Measurements from ENCODE around the gene CSRNP2.
"Not testable (repeated sequence)": the region's sequence is repeated elsewhere in the genome, so short reads cannot be mapped to it uniquely, and the experiment has no call there.

CSRNP2 gene

GRCh38 chr12:51083126-51083833, at the start of gene CSRNP2:
Gene CSRNP2, minus strand, starts transcription at chr12:51083596. Its CDS starts 7,035 bp downstream, at chr12:51076561.
- peak; percentile 100 for DNase-seq (ENCODE audit: low spot score)

GRCh38 chr12:51132693-51133092, 49.3 kb upstream of the CSRNP2 start:
- no peak for DNase-seq (ENCODE audit: low spot score)

DNA sequence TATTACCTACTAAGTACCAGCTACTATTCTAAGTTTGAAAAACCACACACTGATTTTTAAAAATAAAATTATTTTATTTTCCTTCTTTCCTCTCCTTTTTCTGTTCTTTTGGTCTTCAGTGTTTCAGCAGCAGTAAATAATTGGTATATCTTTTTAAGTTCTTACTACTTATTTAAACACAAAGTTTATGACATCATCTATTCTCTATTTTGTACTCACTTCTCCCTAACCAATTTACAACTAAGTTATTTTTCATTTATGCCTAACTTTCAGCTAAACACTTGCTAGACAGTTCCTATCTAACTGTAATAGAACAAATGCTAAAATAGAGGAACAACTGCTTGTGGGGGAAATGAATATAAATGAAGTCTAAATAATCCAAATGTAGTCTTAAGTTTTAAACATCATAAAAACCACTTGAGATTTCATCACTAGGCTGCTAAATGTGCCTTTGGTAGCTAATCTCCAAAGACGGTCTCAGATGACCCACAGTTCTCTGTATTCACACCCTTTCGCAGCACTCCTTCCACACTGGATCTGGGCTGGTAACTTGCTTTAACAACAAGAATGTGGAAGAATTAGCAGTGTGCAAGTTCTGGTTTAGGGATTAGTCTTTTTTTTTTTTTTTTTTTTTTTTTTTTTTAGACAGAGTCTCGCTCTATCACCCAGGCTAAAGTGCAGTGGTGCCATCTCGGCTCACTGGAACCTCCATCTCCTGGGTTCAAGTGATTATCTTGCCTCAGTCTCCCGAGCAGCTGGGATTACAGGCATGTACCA, 48.5 kb upstream of the CSRNP2 start:
- no peak for DNase-seq (ENCODE audit: low spot score)

- DNase-seq (ENCODE audit: low spot score): no peak
Measured at GRCh38 chr12:51128919-51129318, 45.5 kb upstream of the CSRNP2 start.

DNA sequence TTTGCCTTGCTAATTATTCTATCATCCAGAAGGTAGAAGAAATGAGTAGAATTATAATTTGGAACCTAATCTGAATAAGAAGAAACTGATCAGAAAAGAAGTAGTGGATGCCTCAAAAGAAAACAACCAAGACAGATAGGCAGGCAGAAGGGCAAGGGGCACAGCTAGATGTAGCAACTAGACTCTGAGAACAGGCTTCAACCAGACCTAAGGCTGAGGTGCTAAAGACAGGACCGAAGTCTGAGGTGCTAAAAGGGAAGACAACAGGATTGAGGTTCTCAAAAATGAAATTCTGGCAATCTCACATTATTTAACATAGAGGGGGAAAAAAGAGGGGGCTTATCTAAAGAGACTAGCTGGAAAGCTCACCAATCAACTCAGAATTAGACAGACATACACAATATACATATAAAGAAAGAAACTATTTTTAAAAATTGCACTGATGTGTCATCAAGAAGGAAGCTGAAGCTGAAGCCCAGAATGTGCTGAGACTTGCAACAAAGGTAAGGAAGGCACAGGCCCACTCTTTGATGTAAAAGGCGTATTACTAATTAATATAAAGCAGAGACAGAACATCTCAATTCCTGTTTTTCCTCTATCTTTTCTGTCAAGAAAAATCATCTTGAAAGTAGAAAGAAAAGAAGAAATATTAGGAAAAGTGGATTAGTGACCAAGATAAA, 43.8 kb upstream of the CSRNP2 start:
- no peak for DNase-seq (ENCODE audit: low spot score)

- no peak for DNase-seq (ENCODE audit: low spot score)
Measured at GRCh38 chr12:51126297-51126696, 42.9 kb upstream of the CSRNP2 start.

GRCh38 chr12:51124504-51124903, 41.1 kb upstream of the CSRNP2 start:
- DNase-seq (ENCODE audit: low spot score): no peak

DNA sequence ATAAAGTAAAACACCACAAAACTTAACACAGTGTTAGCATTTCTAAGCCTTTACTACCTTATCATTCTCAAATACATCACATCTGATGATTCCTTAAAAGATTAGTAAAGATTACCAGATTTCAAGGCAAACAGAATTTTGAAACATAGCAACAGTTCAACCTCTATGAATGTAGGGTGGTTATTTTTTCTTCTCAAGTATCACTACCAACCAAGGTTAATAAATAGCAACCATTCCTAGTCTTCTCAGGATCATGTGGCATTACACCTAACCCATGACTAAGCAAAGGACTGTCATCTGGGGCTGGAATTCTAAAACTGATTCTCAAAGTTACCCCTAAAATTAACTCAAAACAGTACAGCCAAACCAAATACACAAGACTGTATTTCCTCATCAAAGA, 39.4 kb upstream of the CSRNP2 start:
- no peak for DNase-seq (ENCODE audit: low spot score)

DNA sequence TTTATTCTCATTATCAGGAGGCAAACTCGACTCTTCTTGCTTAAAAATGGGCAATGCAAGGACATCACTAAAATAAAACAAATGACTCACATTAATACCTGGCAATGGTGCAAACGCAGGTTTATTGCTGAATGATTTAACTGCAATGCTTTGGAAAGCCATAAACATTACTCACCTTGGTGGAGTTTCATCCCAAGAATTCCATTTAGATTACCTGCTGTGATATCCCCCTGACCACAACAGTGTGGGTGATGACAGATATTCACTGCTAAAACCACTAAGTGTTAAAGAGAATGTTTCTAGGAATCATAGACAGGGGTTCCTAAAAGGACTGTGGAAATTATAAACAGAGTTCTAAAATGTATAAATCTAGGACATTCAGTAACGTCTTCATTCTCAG, 35.3 kb upstream of the CSRNP2 start:
- no peak for DNase-seq (ENCODE audit: low spot score)

DNA sequence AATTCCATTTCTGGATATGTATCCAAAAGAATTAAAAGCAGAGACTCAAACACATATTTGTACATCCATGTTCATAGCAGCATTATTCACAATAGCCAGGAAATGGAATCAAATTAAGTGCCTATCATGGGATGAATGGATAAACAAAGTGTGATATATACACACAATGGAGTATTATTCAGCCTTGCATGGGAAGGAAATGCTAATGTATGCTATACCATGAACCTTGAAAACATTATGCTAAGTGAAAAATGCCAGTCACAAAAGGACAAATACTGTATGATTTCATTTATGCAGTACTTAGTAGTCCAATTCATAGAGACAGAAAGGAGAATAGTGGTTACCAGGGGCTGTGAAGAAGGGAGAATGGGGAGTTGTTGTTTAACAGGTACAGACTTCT, 32.1 kb upstream of the CSRNP2 start:
- no peak for DNase-seq (ENCODE audit: low spot score)

GRCh38 chr12:51108136-51108535, 24.7 kb upstream of the CSRNP2 start:
- no peak for DNase-seq (ENCODE audit: low spot score)

DNA sequence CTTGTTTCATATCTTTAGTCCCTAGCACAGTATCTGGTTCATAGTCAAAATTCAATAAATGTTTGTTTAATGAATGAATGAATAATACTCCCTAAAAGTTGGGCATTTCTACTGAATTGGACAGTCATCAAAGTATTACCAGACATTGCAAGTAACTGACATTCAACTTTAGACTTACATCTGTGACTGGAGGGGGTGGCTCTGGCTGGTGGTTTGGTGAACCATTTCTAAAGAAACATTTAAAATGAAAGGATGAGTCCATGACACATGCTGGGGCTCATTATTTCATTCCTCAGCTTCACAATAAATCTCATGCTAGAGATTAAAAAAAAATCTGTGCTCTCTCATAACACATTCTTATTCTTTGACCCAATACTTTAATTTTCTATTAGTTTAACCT, 20.6 kb upstream of the CSRNP2 start:
- DNase-seq (ENCODE audit: low spot score): no peak

DNA sequence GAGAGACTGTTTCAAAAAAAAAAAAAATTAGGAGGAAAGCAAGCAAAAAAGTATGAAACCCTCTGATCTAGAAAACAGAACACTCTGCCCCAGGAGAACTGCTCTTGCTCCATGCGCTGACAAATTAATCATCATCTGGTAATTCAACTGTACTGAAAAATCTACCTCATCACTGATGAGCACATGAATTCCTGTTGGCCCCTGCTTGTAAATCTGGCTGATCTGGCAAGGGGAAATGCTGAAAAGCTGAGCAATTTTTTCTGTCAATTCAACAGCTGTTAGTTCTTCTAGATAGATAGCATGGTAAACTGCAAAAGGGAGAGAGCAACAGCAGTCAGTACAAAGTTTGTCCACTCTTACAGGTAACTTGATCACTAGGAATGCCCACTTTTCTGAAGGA, 15.2 kb upstream of the CSRNP2 start:
- DNase-seq (ENCODE audit: low spot score): no peak

DNA sequence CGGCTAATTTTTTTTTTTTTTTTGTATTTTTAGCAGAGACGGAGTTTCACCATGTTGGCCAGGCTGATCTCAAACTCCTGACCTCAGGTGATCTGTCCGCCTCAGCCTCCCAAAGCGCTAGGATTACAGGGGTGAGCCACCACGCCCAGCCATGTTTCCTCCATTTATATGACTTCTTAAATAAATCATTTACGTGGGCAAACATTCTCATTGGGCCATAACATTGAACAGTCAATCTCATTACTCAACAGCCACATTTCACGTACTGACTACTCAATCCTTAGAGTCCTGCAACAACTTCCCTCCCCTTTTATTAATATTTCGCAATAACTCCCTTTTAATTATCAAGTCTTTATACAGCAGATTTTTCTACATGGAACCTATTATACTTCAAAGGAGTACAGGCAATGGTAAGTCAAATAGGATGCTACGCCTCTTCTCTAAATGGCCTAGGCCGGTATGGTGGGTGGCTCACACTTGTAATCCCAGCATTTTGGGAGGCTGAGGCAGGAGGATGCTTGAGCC, 7.4 kb upstream of the CSRNP2 start:
- DNase-seq (ENCODE audit: low spot score): no peak

- DNase-seq (ENCODE audit: low spot score): no peak
Measured at GRCh38 chr12:51087818-51088217, 4.4 kb upstream of the CSRNP2 start.

GRCh38 chr12:51086933-51087332, 3.5 kb upstream of the CSRNP2 start:
- DNase-seq (ENCODE audit: low spot score): no peak

- no peak for DNase-seq (ENCODE audit: low spot score)
Measured at GRCh38 chr12:51085757-51086156, 2.4 kb upstream of the CSRNP2 start.

GRCh38 chr12:51082561-51083125, 753 bp downstream of the CSRNP2 start:
- DNase-seq (ENCODE audit: low spot score): no peak

DNA sequence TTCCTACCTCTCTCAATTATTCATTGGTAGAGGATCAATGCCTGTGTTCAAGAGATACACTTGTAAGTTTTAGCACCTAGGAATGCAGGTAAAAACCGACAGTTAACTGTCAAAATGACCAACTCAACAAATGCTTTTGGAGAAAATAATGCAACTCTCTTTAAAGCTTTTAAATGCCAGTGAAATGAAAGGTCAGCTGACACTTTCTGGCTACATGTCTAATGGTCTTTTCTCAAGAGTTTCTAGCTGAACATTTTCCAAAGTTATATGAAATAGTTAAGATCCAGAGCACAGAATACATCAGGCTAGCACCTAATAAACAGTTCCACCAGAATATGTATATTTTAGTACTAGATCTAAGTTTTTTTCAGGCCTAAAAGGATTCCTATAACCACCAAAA, 2.0 kb downstream of the CSRNP2 start:
- no peak for DNase-seq (ENCODE audit: low spot score)

- no peak for DNase-seq (ENCODE audit: low spot score)
Measured at GRCh38 chr12:51080136-51080535, 3.3 kb downstream of the CSRNP2 start.

- DNase-seq (ENCODE audit: low spot score): not testable (repeated sequence)
Measured at GRCh38 chr12:51078866-51079265, 4.5 kb downstream of the CSRNP2 start.

DNA sequence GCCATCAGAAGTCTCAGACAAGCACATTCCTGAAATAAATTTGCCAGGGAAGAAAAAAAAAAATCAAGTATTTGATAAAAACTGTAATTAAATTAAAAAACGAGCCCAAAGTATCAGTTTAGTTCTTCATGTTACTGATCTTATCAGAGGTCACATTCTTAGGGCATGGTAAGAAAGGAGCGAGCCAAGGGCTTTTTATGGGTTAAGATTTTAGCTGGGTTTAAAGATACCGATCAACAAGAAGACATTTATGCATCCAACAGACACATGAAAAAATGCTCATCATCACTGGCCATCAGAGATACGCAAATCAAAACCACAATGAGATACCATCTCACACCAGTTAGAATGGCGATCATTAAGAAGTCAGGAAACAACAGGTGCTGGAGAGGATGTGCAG, 5.0 kb downstream of the CSRNP2 start:
- DNase-seq (ENCODE audit: low spot score): not testable (repeated sequence)
